HepG2 (cell line): ENCODE measurements around the gene ZNHIT1. TPM values are rescaled to one million over a fixed set of nuclear protein-coding genes. Genes with fewer than 3 reads are reported as not detected.
A peak's percentile ranks its signal among the peaks of the same experiment; 100 is the strongest.

ENCODE experiments used
- AFF4 ChIP-seq: sonication (generic); formaldehyde crosslinking; IDR thresholded peaks from 2 replicates; pipeline ENCODE4 v1.4.0; 2020; ENCODE audit warnings: missing genetic modification reagents
- CBFB ChIP-seq: sonication (generic); formaldehyde crosslinking; IDR thresholded peaks from 2 replicates; pipeline ENCODE4 v1.4.0; 2020; ENCODE audit warnings: missing genetic modification reagents
- FOXO1 ChIP-seq: sonication (generic); formaldehyde crosslinking; IDR thresholded peaks from 2 replicates; pipeline ENCODE4 v1.4.0; 2020; ENCODE audit warnings: missing genetic modification reagents
- HNRNPLL ChIP-seq: fragments of 200-400 bp; formaldehyde crosslinking; IDR thresholded peaks from 2 replicates; pipeline ENCODE4 v1.6.1; 2017; ENCODE audit warnings: mild to moderate bottlenecking, low read depth, low read length; ENCODE audit not compliant: poor library complexity, severe bottlenecking
- SAFB2 ChIP-seq: sonication (generic); formaldehyde crosslinking; IDR thresholded peaks from 2 replicates; pipeline ENCODE4 v1.5.1; 2020; ENCODE audit warnings: missing genetic modification reagents, low read depth, mild to moderate bottlenecking, borderline replicate concordance
- ZBTB14 ChIP-seq: sonication (generic); formaldehyde crosslinking; IDR thresholded peaks from 2 replicates; pipeline ENCODE4 v1.4.0; 2020; ENCODE audit warnings: missing genetic modification reagents
- ZKSCAN1 ChIP-seq: fragments of 150-350 bp; IDR thresholded peaks from 2 replicates; pipeline ENCODE4 v1.6.1; 2014; ENCODE audit warnings: low read length
- ZNF547 ChIP-seq: sonication (generic); formaldehyde crosslinking; IDR thresholded peaks from 2 replicates; pipeline ENCODE4 v1.5.1; 2020; ENCODE audit warnings: mild to moderate bottlenecking, missing genetic modification reagents
- ZNF687 ChIP-seq: sonication (generic); formaldehyde crosslinking; IDR thresholded peaks from 2 replicates; pipeline ENCODE4 v1.5.1; 2020; ENCODE audit warnings: mild to moderate bottlenecking, missing genetic modification reagents, moderate library complexity
- ZNF724P ChIP-seq: sonication (generic); formaldehyde crosslinking; IDR thresholded peaks from 2 replicates; pipeline ENCODE4 v1.8.0; 2022; ENCODE audit warnings: missing genetic modification reagents, borderline replicate concordance
- polyA plus RNA-seq, 8 experiments: library from polyadenylated mRNA; depleted of rRNA in 3 of 8; stranded (reverse) in 7 of 8; unstranded in 1 of 8; fragments of >200 nt; fragmentation: Illumina TruSeq in 4 of 8; extraction: Trizol in 4 of 8; gene quantifications; 2 replicates each; pipeline versions ENCODE4 v1.2.1 to v1.2.3, GENCODE V29; 2011 to 2016; ENCODE audit warnings: low read depth in 4 of 8, missing spikeins in 1 of 8, mixed read lengths in 1 of 8; ENCODE audit not compliant: insufficient read depth in 1 of 8
- total RNA-seq, 5 experiments: library from RNA; depleted of rRNA; stranded (reverse); fragments of >200 nt; fragmentation: Illumina TruSeq; extraction: Trizol; gene quantifications; 2 replicates each; pipeline ENCODE4 v1.2.3, GENCODE V29; 2016; ENCODE audit warnings: low read depth in 1 of 5

ZNHIT1 gene
- total and polyA plus RNA-seq, 2 of the 13 experiments (the other 11 are each of a cell fraction or from before 2014, with no cell fraction given), result 32.5 to 64.5 TPM

GRCh38 chr7:101172005-101172853 lies 45.7 kb upstream of the ZNHIT1 start (continued):
- no peak for TF ChIP-seq FOXO1 (CRISPR knock-in tag)
- TF ChIP-seq CBFB, result no peak
- TF ChIP-seq ZNF547 (CRISPR knock-in tag), result 0 out of 2 replicates have a peak, but pooled peaks have one; percentile 48
- TF ChIP-seq ZKSCAN1, result no peak
- TF ChIP-seq SAFB2 (CRISPR knock-in tag), result no peak
- peak; percentile 23; the same call in 1 of the 2 replicates for TF ChIP-seq ZNF687 (CRISPR knock-in tag)
- TF ChIP-seq HNRNPLL, result peak; percentile 16
- no peak for TF ChIP-seq AFF4 (CRISPR knock-in tag)
- TF ChIP-seq ZBTB14 (CRISPR knock-in tag), result peak; percentile 60; the same call in 1 of the 2 replicates
- TF ChIP-seq ZNF724P (CRISPR knock-in tag), result no peak
- TF ChIP-seq, all 625 proteins: peak for 10
